WTC11 (cell line): ENCODE results near the gene AKNAD1.

ENCODE experiments used
- ATF1 ChIP-seq: sonication (generic); formaldehyde crosslinking; IDR thresholded peaks from 2 replicates; pipeline ENCODE4 v1.8.1; 2023; ENCODE audit warnings: mild to moderate bottlenecking, moderate library complexity, missing genetic modification reagents
- CBFB ChIP-seq: sonication (generic); formaldehyde crosslinking; IDR thresholded peaks from 2 replicates; pipeline ENCODE4 v1.8.1; 2022; ENCODE audit warnings: mild to moderate bottlenecking, low read depth, missing genetic modification reagents
- CTCF ChIP-seq: fragments of 200-600 bp; IDR thresholded peaks from 2 replicates; pipeline ENCODE4 v1.8.0; 2022; ENCODE audit warnings: antibody characterized with exemption
- FOXP4 ChIP-seq: sonication (generic); formaldehyde crosslinking; IDR thresholded peaks from 2 replicates; pipeline ENCODE4 v1.8.0; 2022; ENCODE audit warnings: mild to moderate bottlenecking, missing genetic modification reagents
- HMGXB4 ChIP-seq: sonication (generic); formaldehyde crosslinking; IDR thresholded peaks from 2 replicates; pipeline ENCODE4 v1.8.1; 2023; ENCODE audit warnings: mild to moderate bottlenecking, moderate library complexity, missing genetic modification reagents
- IRF1 ChIP-seq: sonication (generic); formaldehyde crosslinking; IDR thresholded peaks from 2 replicates; pipeline ENCODE4 v1.8.0; 2023; ENCODE audit warnings: missing genetic modification reagents
- NFE2L1 ChIP-seq: sonication (generic); formaldehyde crosslinking; IDR thresholded peaks from 2 replicates; pipeline ENCODE4 v1.8.1; 2023; ENCODE audit warnings: missing genetic modification reagents
- STAT6 ChIP-seq: sonication (generic); formaldehyde crosslinking; conservative IDR thresholded peaks from 2 replicates; pipeline ENCODE4 v1.8.1; 2023; ENCODE audit warnings: mild to moderate bottlenecking, low read depth, missing genetic modification reagents, moderate library complexity
- TCF7 ChIP-seq: sonication (generic); formaldehyde crosslinking; IDR thresholded peaks from 2 replicates; pipeline ENCODE4 v1.8.0; 2022; ENCODE audit warnings: mild to moderate bottlenecking, low read depth, missing genetic modification reagents, moderate library complexity
- ZBTB21 ChIP-seq: sonication (generic); formaldehyde crosslinking; IDR thresholded peaks from 2 replicates; pipeline ENCODE4 v1.8.1; 2023; ENCODE audit warnings: mild to moderate bottlenecking, missing genetic modification reagents, borderline replicate concordance

- TF ChIP-seq CTCF (no peak), ZBTB21 (CRISPR knock-in tag) (no peak), IRF1 (CRISPR knock-in tag) (no peak), TCF7 (CRISPR knock-in tag) (no peak), ATF1 (CRISPR knock-in tag) (no peak), HMGXB4 (no peak), STAT6 (no peak), CBFB (CRISPR knock-in tag) (no peak), NFE2L1 (CRISPR knock-in tag) (no peak), FOXP4 (no peak)
Observed at GRCh38 chr1:108854221-108855019, 2.5 kb downstream of the AKNAD1 start.
